ENCODE results near the gene KCNMA1.

- no peak for TF ChIP-seq CTCF (conservative IDR thresholded peaks at IDR 0.05; ENCODE audit: low read depth, low read length)
- no peak for TF ChIP-seq EZH2 (IDR thresholded peaks at IDR 0.05; ENCODE audit: low read length, unreplicated experiment)
- no peak for TF ChIP-seq EZH2phosphoT487 (IDR thresholded peaks at IDR 0.05; ENCODE audit: borderline replicate concordance, low read length)
These were observed 644.4 kb downstream of the KCNMA1 start for GRCh38 chr10:76993213-76993612.

Measured in PC-3 (cell line).